K562 (cell line): ENCODE data around the gene SAV1. TPM values are rescaled to one million over a fixed set of nuclear protein-coding genes. Genes with fewer than 3 reads are reported as not detected.

Experiments
- ATAC-seq: fragments of 200-7000 bp; cut with Tn5 transposase; 3 replicates; pipeline ENCODE4 v1.9.1; 2020; ENCODE audit warnings: moderate library complexity
- BruUV-seq: library from RNA; stranded (reverse); fragments of 400-500 nt; replicated peaks from 2 replicates; lab custom pipeline; 2021; lab: Mats Ljungman, UMichigan
- CTCF ChIA-PET: fragments of 300-600 bp; formaldehyde crosslinking; extraction: SDS; loops from one replicate; lab custom pipeline; 2021; ENCODE audit warnings: low intra/inter-chr PET ratio; lab: Yijun Ruan, JAX
- POLR2A ChIA-PET: fragments of 300-600, 350-650 bp; sonication (Branson Sonifier 250); formaldehyde crosslinking; extraction: SDS; loops from one replicate; lab custom pipeline; 2021; ENCODE audit warnings: antibody characterized with exemption, inconsistent platforms; lab: Yijun Ruan, JAX
- DNase-seq, 4 experiments: peaks; one replicate each; pipeline versions ENCODE4 v3.0.0 to v3.0.0-alpha.2; 2011 to 2018; ENCODE audit warnings: low spot score in 3 of 4, mixed read lengths in 3 of 4; ENCODE audit errors: extremely low read depth in 1 of 4
- FAIRE-seq: peaks from 2 replicates; lab custom pipeline; 2011; peaks lifted over from hg19 to GRCh38; lab: Jason Lieb, UNC
- H2AFZ ChIP-seq: 2 replicates; pipeline ENCODE4 v1.6.0; 2011; ENCODE audit warnings: low read depth, low read length, control low read depth, inconsistent platforms
- H3K27ac ChIP-seq: fragments of 200-600 bp; 3 replicates; pipeline ENCODE4 v1.8.0; 2011; ENCODE audit warnings: low read depth, mild to moderate bottlenecking, control low read depth, inconsistent platforms, low read length, moderate library complexity, mixed read lengths; ENCODE audit errors: extremely low read depth
- H3K27me3 ChIP-seq, 2 experiments: fragments of 300-600 bp in 1 of 2; 2 replicates in 1 of 2; 3 replicates in 1 of 2; pipeline versions ENCODE4 v1.6.0 to v1.8.0; 2011; ENCODE audit warnings: inconsistent platforms in 2 of 2, low read length in 2 of 2, mild to moderate bottlenecking in 1 of 2, mixed read lengths in 1 of 2, moderate library complexity in 1 of 2; ENCODE audit not compliant: control insufficient read depth in 2 of 2, insufficient read depth in 2 of 2
- H3K36me3 ChIP-seq: fragments of 300-600 bp; 3 replicates; pipeline ENCODE4 v1.8.0; 2011; ENCODE audit warnings: mild to moderate bottlenecking, low read length, inconsistent platforms; ENCODE audit not compliant: control insufficient read depth, insufficient read depth
- H3K4me1 ChIP-seq, 2 experiments: fragments of 200-600 bp in 1 of 2; replicated peaks in 1 of 2; 2 replicates in 1 of 2; 3 replicates in 1 of 2; pipeline versions ENCODE4 v1.5.1 to v1.8.0; 2011; ENCODE audit warnings: inconsistent platforms in 2 of 2, low read length in 2 of 2, mild to moderate bottlenecking in 1 of 2, mixed read lengths in 1 of 2, moderate library complexity in 1 of 2; ENCODE audit not compliant: control insufficient read depth in 2 of 2, insufficient read depth in 2 of 2
- H3K4me2 ChIP-seq: 2 replicates; pipeline ENCODE4 v1.6.1; 2011; ENCODE audit warnings: low read length, control low read depth, inconsistent platforms, mixed read lengths; ENCODE audit not compliant: insufficient read depth
- H3K4me3 ChIP-seq: fragments of 200-600 bp; sonication (generic), shearing (Covaris generic); 2 replicates; pipeline ENCODE4 v1.5.1; 2016; ENCODE audit warnings: control low read depth, inconsistent platforms
- H3K79me2 ChIP-seq: fragments of 200-600 bp; 3 replicates; pipeline ENCODE4 v1.8.0; 2011; ENCODE audit warnings: low read length, inconsistent platforms; ENCODE audit not compliant: control insufficient read depth, insufficient read depth
- H3K9ac ChIP-seq, 2 experiments: 2 replicates each; pipeline versions ENCODE4 v1.6.0 to v1.6.1; 2011; ENCODE audit warnings: low read depth in 2 of 2, low read length in 2 of 2, control low read depth in 1 of 2, inconsistent platforms in 1 of 2, mild to moderate bottlenecking in 1 of 2, mixed read lengths in 1 of 2; ENCODE audit not compliant: insufficient read depth in 1 of 2
- H3K9me1 ChIP-seq: one replicate; pipeline ENCODE4 v1.6.0; 2011; ENCODE audit warnings: inconsistent platforms, mild to moderate bottlenecking, low read length, moderate library complexity; ENCODE audit not compliant: control insufficient read depth, insufficient read depth
- H3K9me3 ChIP-seq: replicated peaks from 2 replicates; pipeline ENCODE4 v1.5.1; 2011; ENCODE audit warnings: low read depth, low read length, inconsistent platforms; ENCODE audit not compliant: control insufficient read depth, insufficient read depth
- H4K20me1 ChIP-seq: replicated peaks from 2 replicates; pipeline ENCODE4 v1.6.1; 2011; ENCODE audit warnings: low read length, inconsistent platforms, mixed read lengths; ENCODE audit not compliant: control insufficient read depth, insufficient read depth
- ATF4 ChIP-seq: fragments of 450-650 bp; formaldehyde crosslinking; IDR thresholded peaks from 2 replicates; pipeline ENCODE4 v1.4.0; 2022; ENCODE audit warnings: mild to moderate bottlenecking, moderate library complexity
- BCOR ChIP-seq: fragments of 450-650 bp; IDR thresholded peaks from 2 replicates; pipeline ENCODE4 v1.6.1; 2016
- EP400 ChIP-seq: fragments of 450-650 bp; IDR thresholded peaks from 2 replicates; pipeline ENCODE4 v1.6.1; 2017; ENCODE audit warnings: antibody characterized with exemption, mild to moderate bottlenecking, moderate library complexity
- GTF2E2 ChIP-seq: fragments of 200-800 bp; sonication (Bioruptor generic); IDR thresholded peaks from 2 replicates; pipeline ENCODE4 v1.6.1; 2016; ENCODE audit warnings: missing genetic modification characterization, missing compliant biosample characterization
- HMGN3 ChIP-seq: IDR thresholded peaks from 2 replicates; pipeline ENCODE4 v1.6.1; 2011; ENCODE audit warnings: borderline replicate concordance, low read depth, mild to moderate bottlenecking, mixed read lengths, low read length; ENCODE audit not compliant: insufficient read length; ENCODE audit errors: extremely low read depth
- MEF2A ChIP-seq: IDR thresholded peaks from 2 replicates; pipeline ENCODE4 v1.6.1; 2011; ENCODE audit warnings: low read depth, mild to moderate bottlenecking, low read length, moderate library complexity; ENCODE audit not compliant: control insufficient read depth
- SIN3B ChIP-seq: fragments of 450-650 bp; IDR thresholded peaks from 2 replicates; pipeline ENCODE4 v1.6.1; 2017; ENCODE audit warnings: low read depth, mild to moderate bottlenecking, moderate library complexity
- SRF ChIP-seq, 2 experiments: fragments of 250-450, 450-650 bp in 1 of 2; sonication (Bioruptor Pico) in 1 of 2; sonication (generic) in 1 of 2; formaldehyde crosslinking; IDR thresholded peaks; 2 replicates each; pipeline versions ENCODE4 v1.5.0 to v1.5.1; 2020 to 2022; ENCODE audit warnings: mild to moderate bottlenecking in 1 of 2, missing genetic modification reagents in 1 of 2
- ZBTB12 ChIP-seq: fragments of 250-450 bp; sonication (Bioruptor Pico); IDR thresholded peaks from 2 replicates; pipeline ENCODE4 v1.4.0; 2020
- ZBTB40 ChIP-seq, 2 experiments: fragments of 450-650 bp in 1 of 2; sonication (generic) in 1 of 2; formaldehyde crosslinking in 1 of 2; IDR thresholded peaks; 2 replicates each; pipeline versions ENCODE4 v1.7.1 to v1.9.0; 2016 to 2022; ENCODE audit warnings: inconsistent platforms in 1 of 2, mild to moderate bottlenecking in 1 of 2, missing genetic modification reagents in 1 of 2
- ZNF354B ChIP-seq: fragments of 250-450 bp; sonication (Bioruptor Pico); IDR thresholded peaks from 2 replicates; pipeline ENCODE4 v1.4.0; 2020
- ZNF780A ChIP-seq: fragments of 250-450 bp; sonication (Bioruptor Pico); IDR thresholded peaks from 2 replicates; pipeline ENCODE4 v1.5.0; 2021; ENCODE audit warnings: mild to moderate bottlenecking
- WGBS: fragments of 100-300 bp; shearing (Covaris generic); methylation state at CpG from one replicate; pipeline ENCODE4 v1.1.6; 2016; ENCODE audit warnings: low coverage, mixed read lengths; ENCODE audit not compliant: insufficient coverage; ENCODE audit errors: missing lambda C conversion rate; 5-methylcytosine and 5-hydroxymethylcytosine counted together
- in situ Hi-C: fragments of 300-500 bp; cut with MboI; formaldehyde crosslinking; loops from 4 replicates; pipeline ENCODE4 v1.15.0; 2018; ENCODE audit warnings: inconsistent platforms, mixed read lengths
- intact Hi-C: fragments of 100-400 bp; cut with micrococcal nuclease; formaldehyde crosslinking; loops from 2 replicates; pipeline ENCODE4 v1.14.2; 2022
- polyA plus RNA-seq, 8 experiments: library from polyadenylated mRNA; depleted of rRNA in 4 of 8; stranded (reverse) in 5 of 8; unstranded in 3 of 8; fragments of >200 nt; fragmentation: Nextera tagmentation in 2 of 8; fragmentation: Illumina TruSeq in 1 of 8; extraction: Ambion mirVana in 2 of 8; extraction: Trizol in 1 of 8; gene quantifications; 2 replicates each; pipeline versions ENCODE4 v1.2.1 to v1.2.3, GENCODE V29; 2011 to 2014; ENCODE audit warnings: inconsistent platforms in 1 of 8, missing spikeins in 1 of 8
- total RNA-seq, 7 experiments: library from RNA; depleted of rRNA in 6 of 7; stranded (reverse); fragments of >200 nt in 6 of 7; fragmentation: Illumina TruSeq in 2 of 7; extraction: Trizol in 2 of 7; gene quantifications; 2 replicates each; pipeline versions ENCODE4 v1.2.1 to v1.2.3, GENCODE V29; 2011 to 2021; ENCODE audit warnings: low replicate concordance in 1 of 7

The SAV1 gene
- total and polyA plus RNA-seq, 9 of the 15 experiments (the other 6 are each of a cell fraction or from before 2014, with no cell fraction given): 6.5 to 18.1 (median 16.1) TPM

- intact Hi-C loops (loop anchor here (5.0 kb wide), 1 partner anchor 97 kb away; no protein-coding TSS in a partner anchor), in situ Hi-C loops (no loop called here)
- no peaks in the 10 kb centered on the region for H3K4me1 ChIP-seq
- ATAC-seq: no peak
- CTCF ChIA-PET: no interaction called here
- H3K27ac ChIP-seq: no peak overlapping the region
- H4K20me1 ChIP-seq: no peaks in the 10 kb centered on the region
- no peaks in the 10 kb centered on the region for H3K9me3 ChIP-seq
- H3K36me3 ChIP-seq: no peaks in the 10 kb centered on the region
- no peak for DNase-seq
- no peak overlapping the region for H3K4me2 ChIP-seq
- no peaks in the 10 kb centered on the region for H3K79me2 ChIP-seq
- 8% methylated on average over 4 of the region's 4 CpGs for WGBS
- H3K4me3 ChIP-seq: no peak overlapping the region
- H3K9ac ChIP-seq: no peak overlapping the region
- POLR2A ChIA-PET: no interaction called here
- H3K9me1 ChIP-seq: no peaks in the 10 kb centered on the region
- H2AFZ ChIP-seq: no peak overlapping the region
- BruUV-seq: no TSS peak
- H3K27me3 ChIP-seq: peaks cover 0 to 3% of the 10 kb centered on the region in 2 experiments; a peak in 3 of 5 replicates
- FAIRE-seq: no peak
- TF ChIP-seq ZBTB12 (CRISPR knock-in tag): no peak
- no peak for TF ChIP-seq EP400
- TF ChIP-seq SRF (CRISPR knock-in tag; IDR thresholded peaks at IDR 0.05): no peak
- TF ChIP-seq MEF2A: no peak
- no peak for TF ChIP-seq HMGN3
- TF ChIP-seq ATF4 (CRISPR knock-in tag): no peak
- no peak for TF ChIP-seq SIN3B
- no peak for TF ChIP-seq ZNF354B (CRISPR knock-in tag)
- TF ChIP-seq GTF2E2 (tag): no peak
- no peak for TF ChIP-seq ZNF780A (CRISPR knock-in tag)
- no peak for TF ChIP-seq BCOR
- no peak for TF ChIP-seq ZBTB40 (IDR thresholded peaks at IDR 0.05)
- TF ChIP-seq ZBTB40 (CRISPR knock-in tag; IDR thresholded peaks at IDR 0.05): no peak
These were observed 53.0 kb downstream of the SAV1 start for GRCh38 chr14:50615056-50615455.
